GM12801 (cell line): Measurements from ENCODE around the gene SH3PXD2A.

ENCODE experiments used
- CTCF ChIP-seq: IDR thresholded peaks from one replicate; pipeline ENCODE4 v1.5.1; 2011; ENCODE audit warnings: control low read depth; ENCODE audit not compliant: insufficient read length; ENCODE audit errors: extremely low read depth

Gene SH3PXD2A

GRCh38 chr10:103572347-103573204, 282.8 kb downstream of the SH3PXD2A start:
- no peak for TF ChIP-seq CTCF

GRCh38 chr10:103571656-103571975, 283.8 kb downstream of the SH3PXD2A start:
- TF ChIP-seq CTCF, result no peak

- no peak for TF ChIP-seq CTCF
These were observed 284.3 kb downstream of the SH3PXD2A start for GRCh38 chr10:103570844-103571655.

- no peak for TF ChIP-seq CTCF
These were observed 285.5 kb downstream of the SH3PXD2A start for GRCh38 chr10:103569896-103570295.

GRCh38 chr10:103568505-103568904, 286.9 kb downstream of the SH3PXD2A start:
- TF ChIP-seq CTCF, result no peak

- no peak for TF ChIP-seq CTCF
These were observed 288.8 kb downstream of the SH3PXD2A start for GRCh38 chr10:103566536-103566935.

GRCh38 chr10:103564776-103565520, 290.4 kb downstream of the SH3PXD2A start:
- no peak for TF ChIP-seq CTCF
